HG02759 (cell line): ENCODE results near the gene WDR31.
"Not testable (repeated sequence)": the region's sequence is repeated elsewhere in the genome, so short reads cannot be mapped to it uniquely, and the experiment has no call there.

Experiments used
- ATAC-seq: cut with Tn5 transposase; IDR thresholded peaks from one replicate; pipeline ENCODE4 v1.9.1; 2021; ENCODE audit warnings: mild to moderate bottlenecking, moderate library complexity; ENCODE audit not compliant: unreplicated experiment

Gene WDR31

DNA sequence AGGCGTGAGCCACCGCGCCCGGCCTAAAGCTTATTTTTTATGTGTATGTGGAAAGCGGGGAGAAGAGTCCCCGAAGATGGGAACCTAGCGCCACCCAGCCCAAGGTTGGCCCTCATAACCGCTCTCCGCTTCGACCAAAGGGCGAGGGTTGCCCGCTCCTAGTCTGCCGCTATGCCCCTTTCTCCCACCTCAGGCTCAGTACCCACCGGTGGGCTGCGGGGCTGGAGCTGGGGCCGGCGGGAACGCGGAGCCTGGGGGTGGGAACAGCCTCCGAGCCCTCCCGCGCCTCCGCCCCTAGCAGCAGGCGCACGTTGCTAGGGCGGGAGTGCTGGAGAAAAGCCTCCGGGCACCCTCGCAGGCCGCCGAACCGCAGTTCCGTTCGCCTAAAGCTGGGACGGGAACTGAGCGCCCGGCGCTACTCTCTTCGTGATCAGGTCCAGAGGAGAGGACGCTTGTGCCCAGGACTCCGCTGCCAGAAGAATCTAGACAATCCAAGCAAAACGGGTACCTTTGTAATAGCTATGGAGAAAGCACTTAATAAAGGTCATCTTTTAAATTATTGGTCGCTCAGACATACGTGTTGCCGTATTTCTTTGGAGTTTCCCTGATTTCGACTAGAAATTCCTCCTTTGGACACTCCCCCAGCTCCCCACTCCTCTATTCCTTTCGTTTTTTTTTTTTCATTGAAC is at the start of gene WDR31:
Gene WDR31, minus strand, starts transcription at position 265 of the 689 bp plus-strand sequence. CDS start 8,253 bp downstream, outside the sequence.
- peak; percentile 99 for ATAC-seq

DNA sequence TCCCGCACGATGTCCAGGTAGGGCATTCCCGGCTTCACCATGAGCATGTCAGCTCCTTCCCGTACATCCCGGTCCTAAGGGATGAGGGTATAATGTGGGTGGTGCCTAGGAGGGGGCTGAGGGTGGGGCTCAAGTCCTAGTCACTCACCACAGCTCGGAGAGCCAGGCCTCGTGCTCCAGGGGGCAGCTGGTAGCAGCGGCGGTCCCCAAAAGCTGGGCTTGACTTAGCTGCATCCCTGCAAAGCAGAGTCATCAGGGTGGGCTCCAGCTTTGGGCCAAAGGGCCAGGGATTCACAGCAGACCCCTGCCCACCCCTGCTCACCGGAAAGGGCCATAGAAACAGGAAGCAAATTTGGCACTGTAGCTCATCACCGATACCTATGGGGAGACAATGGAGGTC is 49.4 kb upstream of the WDR31 start:
- ATAC-seq = no peak

DNA sequence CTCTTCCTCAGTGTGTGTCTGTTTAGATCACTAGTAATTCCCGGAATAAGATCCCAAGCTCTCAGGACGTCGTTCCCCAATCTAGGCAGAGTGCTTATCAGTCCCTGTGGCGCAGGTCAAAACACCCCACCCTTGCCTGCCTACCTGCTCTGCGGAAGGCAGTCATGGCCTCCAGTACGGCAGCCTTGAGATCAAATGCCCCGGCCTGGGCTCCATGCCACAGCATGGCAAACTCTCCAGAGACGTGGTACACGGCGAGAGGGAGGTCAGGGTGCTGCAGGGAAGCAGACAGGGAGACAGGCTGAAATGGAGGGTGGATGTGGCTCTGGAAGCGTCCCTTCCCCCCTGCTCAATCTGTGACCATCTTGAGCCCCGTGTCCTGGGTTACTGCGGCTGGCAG is 48.8 kb upstream of the WDR31 start:
- ATAC-seq = no peak

DNA sequence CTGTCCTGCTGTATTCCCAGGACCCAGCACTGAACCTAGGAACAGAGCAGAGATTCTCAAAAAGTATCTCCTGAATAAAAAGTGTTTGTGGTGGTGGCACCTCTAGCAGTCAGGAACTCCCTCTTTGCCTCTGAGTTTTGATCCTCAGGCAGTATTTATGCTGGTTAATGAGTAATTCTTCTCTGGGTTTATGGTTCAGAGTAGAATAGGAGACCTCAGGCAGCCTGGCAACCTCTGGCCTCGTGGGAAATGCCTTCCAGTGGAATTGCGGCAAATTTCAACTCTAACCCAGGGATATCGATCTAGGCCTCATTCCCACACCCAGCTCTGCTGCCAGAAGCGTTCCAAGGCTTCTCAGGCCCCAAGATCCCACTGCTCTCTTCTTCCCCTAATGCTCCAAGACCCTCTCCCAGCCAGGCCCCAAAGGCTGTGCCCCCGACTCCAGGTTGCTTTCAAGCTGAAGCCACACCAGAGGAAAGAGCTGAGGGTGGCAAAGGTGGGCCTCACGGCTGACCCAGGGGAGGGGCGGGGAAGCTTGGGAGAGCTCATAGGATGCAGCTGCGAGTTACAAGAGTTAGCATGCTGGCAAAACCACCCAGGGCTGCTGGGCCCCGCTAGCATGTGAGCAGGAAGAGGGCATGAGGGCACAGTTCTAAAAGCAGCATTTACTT is 47.6 kb upstream of the WDR31 start:
- no peak for ATAC-seq

DNA sequence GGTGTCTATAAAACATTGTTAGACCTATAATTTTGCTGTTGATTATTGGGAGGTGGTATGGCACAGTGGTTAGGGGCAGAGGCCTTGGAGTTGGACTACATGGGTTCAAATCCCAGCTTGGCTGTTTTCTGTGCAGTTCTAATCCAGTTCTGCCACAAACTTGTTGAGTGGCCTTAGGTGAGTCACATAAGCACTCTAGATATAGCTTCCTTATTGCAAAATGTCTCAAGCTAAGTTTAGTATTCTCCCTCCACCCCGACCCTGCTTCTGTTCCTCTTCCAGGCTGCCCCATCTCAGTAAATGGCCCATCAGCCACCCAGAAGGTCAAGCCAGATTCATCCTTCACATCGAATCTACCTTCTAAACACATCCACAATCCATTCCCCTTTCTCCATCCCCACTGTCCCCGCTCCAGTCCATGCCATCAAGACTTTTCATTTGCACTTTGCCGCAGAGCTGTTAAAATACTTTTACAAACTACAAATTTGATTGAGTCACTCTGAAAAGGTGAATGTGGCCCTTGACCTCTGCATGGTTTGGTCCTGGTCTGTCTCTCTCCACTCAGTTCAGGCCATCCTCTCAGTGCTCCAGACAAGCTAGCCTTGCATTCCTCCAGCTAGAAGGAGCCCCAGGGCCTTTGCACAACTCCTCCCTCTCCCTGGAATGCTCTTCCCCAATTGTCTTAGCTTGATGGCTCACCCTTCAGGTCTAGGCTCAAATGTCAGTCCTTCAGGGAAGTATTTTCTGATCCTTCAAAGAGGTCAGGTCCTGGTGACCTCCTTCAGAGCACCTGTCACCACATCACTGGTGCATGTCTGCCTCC is 46.7 kb upstream of the WDR31 start:
- ATAC-seq = no peak

DNA sequence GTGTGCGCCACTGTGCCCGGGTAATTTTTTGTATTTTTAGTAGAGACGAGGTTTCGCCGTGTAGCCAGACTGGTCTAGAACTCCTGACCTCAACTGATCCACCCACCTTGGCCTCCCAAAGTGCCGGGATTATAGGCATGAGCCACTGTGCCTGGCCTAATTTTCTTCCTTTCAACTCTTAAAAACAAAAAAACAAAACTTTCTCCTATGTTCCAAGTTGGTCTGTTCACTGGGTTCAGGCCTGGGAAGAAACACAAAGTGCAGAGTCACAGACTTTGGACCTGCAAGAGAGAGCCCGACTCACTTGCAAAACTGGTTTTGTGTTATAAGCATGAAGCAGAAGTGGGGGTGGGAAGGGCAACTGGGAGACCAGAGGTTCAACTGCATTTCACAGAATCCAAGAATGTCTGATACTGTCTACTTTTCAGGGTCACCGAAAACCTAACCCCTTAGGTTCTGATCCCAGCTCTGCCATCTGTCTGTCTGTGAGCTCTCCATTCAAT is 41.9 kb upstream of the WDR31 start:
- no peak for ATAC-seq

DNA sequence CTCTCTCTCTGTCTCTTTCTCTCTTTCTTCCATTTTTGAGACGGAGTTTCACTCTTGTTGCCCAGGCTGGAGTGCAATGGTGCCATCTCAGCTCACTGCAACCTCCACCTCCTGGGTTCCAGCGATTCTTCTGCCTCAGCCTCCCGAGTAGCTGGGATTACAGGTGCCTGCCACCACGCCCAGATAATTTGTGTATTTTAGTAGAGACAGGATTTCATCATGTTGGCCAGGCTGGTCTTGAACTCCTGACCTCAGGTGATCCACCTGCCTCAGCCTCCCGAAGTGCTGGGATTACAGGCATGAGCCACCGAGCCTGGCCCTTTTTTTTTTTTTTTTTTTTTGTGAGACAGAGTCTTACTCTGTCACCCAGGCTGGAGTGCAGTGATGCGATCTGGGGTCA is 41.4 kb upstream of the WDR31 start:
- ATAC-seq = not testable (repeated sequence)

DNA sequence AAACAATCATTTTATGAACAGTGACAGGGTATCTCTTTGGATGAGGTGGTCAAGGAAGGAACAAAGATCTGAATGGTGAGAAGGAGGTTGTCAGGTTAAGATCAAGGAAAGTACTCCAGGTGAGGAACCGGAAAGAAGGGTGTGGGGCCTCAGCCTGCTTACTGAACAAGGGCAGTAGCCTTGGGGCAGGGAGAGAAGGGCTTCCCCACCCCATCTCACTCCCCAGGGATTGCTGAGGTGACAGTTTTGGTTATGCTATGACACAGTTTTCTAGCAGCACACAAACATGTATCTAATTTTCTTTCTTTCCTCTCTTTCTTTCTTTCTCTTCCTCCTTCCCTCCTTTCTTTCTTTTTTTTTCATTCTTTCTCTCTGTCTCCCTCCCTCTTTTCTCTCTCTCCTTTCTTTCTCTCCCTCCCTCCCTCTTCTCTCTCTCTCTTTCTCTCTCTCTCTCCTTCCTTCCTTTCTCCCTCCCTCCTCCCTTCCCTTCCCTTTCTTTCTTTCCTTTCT is 40.8 kb upstream of the WDR31 start:
- peak; percentile 55 for ATAC-seq

DNA sequence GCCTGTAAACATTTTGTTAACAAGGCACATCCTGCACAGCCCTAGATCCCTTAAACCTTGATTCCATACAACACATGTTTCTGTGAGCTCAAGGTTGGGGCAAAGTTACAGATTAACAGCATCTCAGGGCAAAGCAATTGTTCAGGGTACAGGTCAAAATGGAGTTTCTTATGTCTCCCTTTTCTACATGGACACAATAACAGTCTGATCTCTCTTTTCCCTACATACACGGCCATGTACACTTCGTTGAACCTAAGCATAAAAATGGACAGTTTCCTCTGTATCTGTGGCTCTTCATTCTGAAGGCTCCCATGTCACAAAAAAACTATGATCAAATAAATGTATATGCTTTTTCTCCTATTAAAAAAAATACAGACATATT is 39.7 kb upstream of the WDR31 start:
- not testable (repeated sequence) for ATAC-seq

DNA sequence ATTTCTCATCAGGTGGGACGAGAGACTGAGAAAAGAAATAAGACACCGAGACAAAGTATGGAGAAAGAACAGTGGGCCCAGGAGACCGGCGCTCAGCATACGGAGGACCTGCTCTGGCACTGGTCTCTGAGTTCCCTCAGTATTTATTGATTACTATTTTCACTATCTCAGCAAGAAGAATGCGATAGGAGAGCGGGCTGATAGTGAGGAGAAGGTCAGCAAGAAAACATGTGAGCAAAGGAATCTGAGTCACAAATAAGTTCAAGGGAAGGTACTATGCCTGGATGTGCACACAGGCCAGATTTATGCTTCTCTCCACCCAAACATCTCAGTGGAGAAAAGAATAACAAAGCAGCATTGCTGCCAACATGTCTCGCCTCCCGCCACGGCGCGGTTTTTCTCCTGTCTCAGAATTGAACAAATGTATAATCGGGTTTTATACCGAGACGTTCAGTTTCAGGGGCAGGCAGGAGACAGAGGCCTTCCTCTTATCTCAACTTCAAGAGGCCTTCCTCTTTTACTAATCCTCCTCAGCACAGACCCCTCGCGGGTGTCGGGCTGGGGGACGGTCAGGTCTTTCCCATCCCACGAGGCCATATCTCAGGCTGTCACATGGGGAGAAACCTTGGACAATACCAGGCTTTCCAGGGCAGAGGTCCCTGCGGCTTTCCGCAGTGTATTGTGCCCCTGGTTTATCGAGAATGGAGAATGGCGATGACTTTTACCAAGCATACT is 39.2 kb upstream of the WDR31 start:
- ATAC-seq = not testable (repeated sequence)

DNA sequence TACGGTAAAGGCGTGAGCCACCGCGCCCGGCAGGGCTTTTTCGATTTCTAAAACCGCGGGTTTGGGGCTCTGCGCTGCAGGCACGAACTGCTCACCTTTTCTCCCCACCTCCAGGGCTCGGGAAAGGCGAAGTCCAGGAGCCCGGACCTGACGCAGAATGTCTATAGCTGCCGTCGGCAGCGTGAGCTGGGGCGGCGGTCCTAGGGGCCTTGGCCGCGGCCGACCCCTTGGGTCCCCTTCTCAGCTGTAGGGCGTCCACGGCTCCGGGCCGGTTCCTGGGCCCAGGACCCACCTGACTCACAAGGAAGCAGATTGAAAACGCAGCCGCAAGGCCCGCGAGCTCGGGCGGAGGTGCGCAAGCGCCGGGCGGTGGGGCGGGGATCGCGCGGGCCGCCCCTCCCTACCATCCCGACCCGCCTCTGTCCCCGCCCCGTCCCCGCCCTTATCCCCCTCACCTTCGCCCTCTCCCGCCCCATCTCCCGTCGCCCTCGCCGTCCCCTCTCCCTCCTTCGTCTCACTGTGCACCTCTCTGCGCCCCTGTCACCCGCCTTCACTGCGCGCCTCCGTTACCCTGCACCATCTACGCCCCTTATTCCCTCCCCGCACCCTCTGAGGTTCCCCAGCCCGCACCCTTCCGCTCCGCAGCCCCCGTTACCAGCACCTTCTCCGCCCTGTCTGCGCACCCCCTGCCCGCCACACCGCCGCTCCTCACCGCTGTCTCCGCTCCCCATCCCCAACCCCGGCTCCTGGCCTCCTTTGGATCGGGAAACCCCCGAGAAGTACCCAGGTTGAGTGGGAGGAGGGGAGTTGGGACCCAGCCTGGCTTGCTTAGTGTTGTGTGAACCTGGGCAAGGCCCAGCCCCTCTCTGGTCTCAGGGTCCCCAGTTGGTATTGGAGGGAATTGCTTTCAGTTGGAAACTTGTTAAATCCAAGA is 36.8 kb upstream of the WDR31 start, which contains the start of gene HDHD3:
Gene HDHD3, minus strand, starts transcription at position 353 of the 934 bp plus-strand sequence. CDS start 2,632 bp downstream, outside the sequence.
- peak; percentile 87 for ATAC-seq

DNA sequence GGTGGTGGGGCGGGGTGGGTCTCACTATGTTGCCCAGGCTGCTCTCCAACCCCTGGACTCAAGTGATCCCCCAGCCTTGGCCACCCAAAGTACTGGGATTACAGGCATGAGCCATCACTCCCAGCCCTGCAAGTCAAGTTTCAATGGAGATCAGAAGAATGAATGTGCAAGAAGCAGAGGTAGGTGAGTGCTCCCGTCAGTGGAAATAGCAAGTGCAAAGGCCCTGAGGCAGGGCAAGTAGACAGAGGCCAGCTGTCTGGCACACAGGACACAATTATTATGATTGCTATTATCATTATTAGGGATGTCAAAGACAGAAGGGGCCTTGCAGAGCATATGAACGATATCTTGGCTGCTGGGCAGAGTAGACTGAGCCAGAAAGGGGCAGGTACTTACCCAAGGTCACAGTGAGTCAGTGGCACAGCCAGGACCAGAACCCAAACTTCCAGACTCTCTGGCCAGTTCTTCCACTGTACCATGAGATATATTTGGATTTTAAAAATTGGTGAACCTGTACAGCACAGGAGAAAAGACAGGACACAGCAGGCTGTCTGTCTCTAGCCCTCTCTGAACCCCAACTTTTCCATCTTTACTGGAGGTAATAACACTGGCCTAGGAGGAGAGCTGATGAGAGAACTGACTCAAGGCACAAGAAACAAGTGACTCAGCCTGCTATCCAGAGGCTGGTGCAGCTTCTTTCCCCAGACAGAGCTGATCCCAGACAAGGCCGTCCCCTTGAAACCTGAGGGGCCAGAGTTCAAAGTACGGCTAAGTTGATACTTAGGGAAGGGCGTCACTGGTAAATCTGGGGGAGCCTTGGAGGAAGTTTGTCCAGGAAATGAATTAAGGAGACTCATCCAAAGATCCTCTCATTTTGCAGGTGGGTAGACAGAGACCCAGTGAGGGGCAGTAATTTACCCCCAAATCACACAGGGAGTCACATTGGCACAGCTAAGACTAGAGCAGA is 35.3 kb upstream of the WDR31 start:
- ATAC-seq = no peak

DNA sequence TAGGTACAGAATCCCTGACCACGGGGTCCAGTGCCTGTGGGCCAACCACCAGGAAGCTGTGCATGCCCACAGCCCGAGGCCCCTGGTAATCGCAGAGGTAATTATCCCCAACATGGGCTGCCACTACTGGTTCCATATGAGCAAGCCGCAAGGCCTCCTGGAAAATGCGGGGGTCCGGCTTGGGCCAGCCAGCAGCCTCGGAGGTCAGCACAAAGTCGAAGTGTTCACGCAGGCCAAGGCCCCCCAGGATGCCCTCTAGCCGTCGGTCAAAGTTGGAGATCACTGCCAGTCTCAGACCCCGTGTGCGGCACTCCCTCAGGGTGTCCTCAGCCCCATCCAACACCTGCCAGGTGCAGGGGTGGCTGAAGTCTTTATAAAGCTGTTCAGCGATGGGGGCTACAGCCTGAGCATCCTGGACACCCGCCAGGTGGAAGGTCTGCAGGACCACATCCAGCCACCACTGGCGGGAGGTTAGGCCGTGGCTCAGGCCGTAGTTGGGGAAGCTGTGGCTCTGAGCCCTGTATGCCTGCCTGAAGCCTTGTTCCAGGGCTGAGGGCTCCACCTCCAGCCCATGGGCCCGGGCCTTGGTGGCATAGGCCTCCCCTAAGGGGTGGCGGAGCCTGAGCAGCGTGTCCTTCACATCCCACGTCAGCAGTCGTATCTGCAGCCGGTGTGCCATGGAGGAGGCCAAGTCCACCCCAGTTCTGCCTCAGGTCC is 33.8 kb upstream of the WDR31 start:
- no peak for ATAC-seq

DNA sequence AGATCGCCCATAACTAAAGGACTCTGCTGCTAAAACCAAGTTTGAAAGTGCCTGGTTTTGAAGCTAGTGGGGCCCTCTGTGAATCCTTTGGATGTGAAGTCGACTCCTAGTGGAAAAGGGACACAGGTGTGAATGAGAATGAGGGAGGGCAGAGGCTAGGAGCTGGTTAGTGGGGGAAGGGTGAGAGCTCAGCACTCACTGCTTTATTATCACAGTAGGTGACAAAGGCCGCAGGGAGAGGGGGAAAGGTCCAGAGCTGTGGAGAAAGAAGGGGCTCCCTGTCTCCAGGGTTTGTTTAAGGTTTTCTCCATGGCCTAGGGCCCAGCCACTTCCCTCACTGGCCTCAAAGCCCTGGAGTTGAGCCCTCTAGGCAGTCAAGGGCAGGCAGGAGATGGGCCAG is 33.2 kb upstream of the WDR31 start:
- ATAC-seq = no peak

DNA sequence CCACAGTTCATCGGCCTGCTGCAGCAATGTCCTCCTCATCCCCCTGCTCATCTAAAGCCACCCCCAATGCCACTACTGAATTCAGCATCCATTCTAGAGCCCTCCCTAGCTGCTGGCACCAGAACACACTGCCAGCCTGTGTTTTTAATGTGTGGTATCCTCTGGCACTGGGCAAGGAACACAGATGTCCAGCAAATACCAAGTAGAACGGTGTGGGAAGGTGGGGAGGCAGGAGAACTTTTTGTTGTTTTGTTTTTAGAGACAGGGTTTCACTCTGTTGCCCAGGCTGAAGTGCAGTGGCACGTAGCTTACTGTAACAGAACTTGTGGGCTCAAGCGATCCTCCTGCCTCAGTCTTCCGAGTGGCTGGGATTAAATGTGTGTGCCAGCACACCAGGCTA is 32.0 kb upstream of the WDR31 start:
- ATAC-seq = no peak

DNA sequence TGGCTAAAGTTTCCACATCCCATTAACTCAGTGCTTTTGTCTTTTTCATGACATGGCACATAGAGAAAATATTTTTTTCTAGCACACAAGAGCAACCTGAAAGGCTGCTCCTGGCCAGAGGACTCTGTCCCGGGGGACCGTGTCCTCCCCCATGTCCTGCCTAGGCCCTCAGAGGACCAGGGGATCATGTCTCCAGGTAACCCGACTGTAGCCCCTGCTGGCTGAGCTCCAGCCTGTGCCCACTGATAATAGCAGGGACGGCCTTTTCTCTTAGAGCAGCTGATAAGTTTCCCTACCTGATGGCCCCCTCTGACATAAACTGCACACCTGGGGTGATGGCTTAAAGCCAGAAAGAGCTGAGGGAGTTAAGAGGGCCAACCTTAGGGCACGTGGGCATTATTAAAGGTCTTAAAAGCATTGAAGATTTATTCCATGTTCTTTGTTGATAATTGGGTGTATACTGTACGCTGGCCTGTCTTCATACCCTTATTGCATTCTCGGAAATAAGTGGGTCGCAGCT is 30.8 kb upstream of the WDR31 start:
- no peak for ATAC-seq

DNA sequence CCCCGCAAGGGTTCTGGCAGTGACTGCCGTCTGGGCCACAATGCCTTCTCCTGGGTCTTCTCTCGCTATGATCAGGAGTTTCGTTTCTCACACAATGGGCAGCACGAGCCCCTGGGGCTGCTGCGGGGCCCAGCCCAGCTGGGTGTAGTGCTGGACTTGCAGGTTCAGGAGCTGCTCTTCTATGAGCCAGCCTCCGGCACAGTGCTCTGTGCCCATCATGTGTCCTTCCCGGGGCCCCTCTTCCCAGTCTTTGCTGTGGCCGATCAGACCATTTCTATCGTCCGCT is 29.7 kb upstream of the WDR31 start:
- ATAC-seq = no peak
